Mesodermal cell (in vitro differentiated cells): Measurements from ENCODE around the gene SNPH.
A peak's percentile ranks its signal among the peaks of the same experiment; 100 is the strongest.

Experiments
- H3K27ac ChIP-seq: 2 replicates; pipeline ENCODE4 v1.7.0; 2013; ENCODE audit warnings: mild to moderate bottlenecking, low read depth, low read length, moderate library complexity; ENCODE audit not compliant: severe bottlenecking
- H3K36me3 ChIP-seq: 2 replicates; pipeline ENCODE4 v1.7.1; 2013; ENCODE audit warnings: mild to moderate bottlenecking, low read length, moderate library complexity; ENCODE audit not compliant: control insufficient read depth, insufficient read depth
- H3K4me1 ChIP-seq: one replicate; pipeline ENCODE4 v1.7.1; 2013; ENCODE audit warnings: mild to moderate bottlenecking, low read length; ENCODE audit not compliant: insufficient read depth, control insufficient read depth, poor library complexity, severe bottlenecking
- H3K4me3 ChIP-seq: 2 replicates; pipeline ENCODE4 v1.7.0; 2013; ENCODE audit warnings: low read length, control low read depth, mild to moderate bottlenecking; ENCODE audit not compliant: insufficient read depth, poor library complexity, severe bottlenecking; ENCODE audit errors: extremely low read depth
- H3K9me3 ChIP-seq: 2 replicates; pipeline ENCODE4 v1.7.1; 2013; ENCODE audit warnings: mild to moderate bottlenecking, low read length, moderate library complexity; ENCODE audit not compliant: control insufficient read depth
- WGBS, 2 experiments: methylation state at CpG; one replicate each; pipeline ENCODE4 v1.1.5; 2013; ENCODE audit warnings: missing lambda C conversion rate in 2 of 2; ENCODE audit not compliant: insufficient coverage in 2 of 2; 5-methylcytosine and 5-hydroxymethylcytosine counted together

The SNPH gene

DNA sequence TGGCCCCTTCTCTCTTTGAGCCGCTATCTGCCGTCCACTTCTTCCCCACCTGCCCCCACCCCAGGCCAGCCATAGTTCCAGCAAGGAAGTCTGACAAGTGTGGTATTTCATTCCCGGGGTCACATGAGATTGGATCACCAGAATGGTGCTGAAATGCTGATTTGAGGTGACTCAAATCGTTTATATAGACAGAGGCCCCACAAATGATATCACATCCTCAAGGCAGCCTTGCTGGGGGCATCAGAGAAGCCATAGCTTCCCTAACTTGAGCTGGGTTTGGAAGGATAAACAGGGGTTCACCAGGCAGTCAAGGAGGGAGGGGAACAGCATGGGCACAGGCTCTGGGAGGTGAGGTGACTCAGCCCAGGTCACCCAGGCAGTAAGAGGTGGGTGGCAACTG, 53.0 kb downstream of the SNPH start:
- Histone ChIP-seq H3K9me3 (no peaks in the 10 kb centered on the region), H3K4me3 (no peak overlapping the region), H3K4me1 (peaks cover 11% of the 10 kb centered on the region), H3K27ac (no peak overlapping the region), H3K36me3 (no peaks in the 10 kb centered on the region)
- 70% methylated on average over 2 of the region's 4 CpGs; no CpG with 5 or more reads in 1 of the 2 experiments for WGBS, 2 experiments

DNA sequence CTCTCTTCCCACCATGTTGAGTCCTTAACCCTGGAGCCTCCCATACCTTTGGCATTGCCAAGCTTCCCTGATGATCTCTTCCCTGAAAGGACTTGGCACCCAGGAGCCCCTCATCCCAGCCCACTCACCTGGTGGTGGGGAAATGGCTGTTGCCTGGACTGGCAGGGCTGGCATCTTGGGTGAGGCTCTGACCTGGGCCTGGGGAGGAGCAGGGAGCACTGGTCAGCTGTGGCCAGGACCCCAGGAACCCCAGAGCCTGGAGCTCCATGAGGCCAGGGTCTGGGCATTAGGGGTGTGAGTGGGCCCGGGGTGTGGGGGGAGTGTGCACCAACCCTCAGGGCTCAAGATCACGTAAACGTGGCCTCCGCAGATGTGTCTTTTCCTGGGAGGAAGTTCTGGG, 53.4 kb downstream of the SNPH start:
- WGBS, 2 experiments: 94% methylated on average over 3 of the region's 4 CpGs; no CpG with 5 or more reads in 1 of the 2 experiments
- Histone ChIP-seq H3K4me1 (peaks cover 11% of the 10 kb centered on the region), H3K9me3 (no peaks in the 10 kb centered on the region), H3K4me3 (no peak overlapping the region), H3K36me3 (no peaks in the 10 kb centered on the region), H3K27ac (no peak overlapping the region)

DNA sequence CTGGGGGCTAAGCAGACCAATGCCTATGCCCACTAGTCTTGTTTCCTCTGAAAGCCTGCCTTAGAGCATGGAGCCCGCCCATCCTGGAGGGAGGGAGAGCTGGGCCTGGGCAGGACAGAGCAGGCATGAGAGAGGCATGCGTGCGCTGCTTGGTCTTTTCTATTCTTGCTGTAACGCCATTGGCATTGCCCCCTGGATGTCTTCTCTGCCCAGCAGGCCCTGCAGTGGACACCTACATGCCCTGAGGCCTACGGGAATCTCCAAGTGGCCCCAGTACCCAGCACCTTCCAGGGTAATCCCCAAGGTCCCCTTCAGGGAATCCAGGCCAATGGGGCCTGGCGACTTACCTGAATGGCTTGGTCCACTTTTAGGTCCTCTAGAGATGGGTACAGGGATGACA, 53.9 kb downstream of the SNPH start:
- Histone ChIP-seq H3K4me1 (peaks cover 11% of the 10 kb centered on the region), H3K9me3 (no peaks in the 10 kb centered on the region), H3K27ac (no peak overlapping the region), H3K4me3 (no peak overlapping the region), H3K36me3 (no peaks in the 10 kb centered on the region)
- 85 to 87% methylated on average over 5 to 6 of the region's 6 CpGs for WGBS, 2 experiments

DNA sequence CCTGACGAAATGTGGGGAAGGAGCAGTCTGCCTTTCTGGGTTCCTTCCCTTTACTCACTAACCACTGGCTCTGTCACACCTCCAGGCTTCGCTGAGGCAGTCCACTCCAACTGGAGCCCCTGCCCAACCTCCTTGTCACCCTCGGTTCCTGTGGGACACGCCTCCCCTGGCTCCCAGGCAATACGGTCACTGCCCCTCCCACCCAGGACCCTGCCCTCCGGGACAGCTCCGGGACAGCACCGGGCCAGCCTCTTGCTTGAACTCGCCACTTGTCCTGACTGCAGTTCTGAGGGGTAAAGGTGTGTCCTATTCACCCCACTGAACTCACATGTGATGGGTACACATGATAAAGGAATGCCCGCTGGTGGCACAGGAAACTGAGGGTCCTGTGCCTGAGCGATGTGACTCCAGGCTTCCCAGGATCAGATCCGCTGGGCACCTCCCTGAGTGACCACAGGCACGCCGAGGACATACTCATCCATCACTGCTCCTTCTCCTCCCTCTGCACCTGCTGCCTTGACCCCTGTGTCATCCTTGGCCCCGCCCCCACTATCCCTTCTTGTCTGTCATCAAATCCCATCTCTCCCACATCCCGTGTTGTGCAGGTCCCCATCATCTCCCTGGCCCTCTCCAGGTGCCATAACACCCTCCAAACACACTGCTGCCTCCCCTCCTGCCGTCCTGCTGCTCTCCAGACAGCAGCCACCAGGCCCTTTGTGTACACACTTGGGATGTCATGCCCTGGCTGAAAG, 55.0 kb downstream of the SNPH start:
- WGBS, 2 experiments: 83 to 84% methylated on average over 11 to 16 of the region's 17 CpGs
- H3K4me3 ChIP-seq: no peak overlapping the region
- H3K4me1 ChIP-seq: peaks cover 12% of the 10 kb centered on the region
- no peaks in the 10 kb centered on the region for H3K9me3 ChIP-seq
- no peak overlapping the region for H3K27ac ChIP-seq
- no peaks in the 10 kb centered on the region for H3K36me3 ChIP-seq

DNA sequence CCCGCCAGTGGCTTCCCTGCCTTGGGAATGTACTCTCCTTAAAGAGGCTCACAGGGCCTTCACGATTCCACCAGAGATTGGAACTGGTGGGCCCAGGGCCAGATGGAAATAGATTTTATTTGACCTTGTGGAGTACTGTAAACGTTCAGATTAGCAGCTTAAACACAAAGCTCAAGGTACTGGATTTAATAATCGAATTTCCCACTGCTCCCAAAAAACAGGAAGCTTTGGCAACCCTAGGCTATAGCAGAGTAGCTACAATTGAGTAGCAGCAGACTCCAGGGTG, 55.5 kb downstream of the SNPH start:
- Histone ChIP-seq H3K36me3 (no peaks in the 10 kb centered on the region), H3K27ac (no peak overlapping the region), H3K4me1 (peaks cover 17% of the 10 kb centered on the region), H3K9me3 (no peaks in the 10 kb centered on the region), H3K4me3 (no peak overlapping the region)
- 83 to 89% methylated on average over 3 to 4 of the region's 4 CpGs for WGBS, 2 experiments

- Histone ChIP-seq H3K9me3 (no peaks in the 10 kb centered on the region), H3K4me3 (no peak overlapping the region), H3K36me3 (no peaks in the 10 kb centered on the region), H3K4me1 (peaks cover 26% of the 10 kb centered on the region), H3K27ac (peak overlapping the region; percentile 57)
- WGBS, 2 experiments: 89 to 100% methylated on average over 4 to 10 of the region's 11 CpGs
Measured at GRCh38 chr20:1322511-1323245, 56.6 kb downstream of the SNPH start.

- H3K36me3 ChIP-seq: no peaks in the 10 kb centered on the region
- H3K4me3 ChIP-seq: no peak overlapping the region
- peak overlapping the region; percentile 57 for H3K27ac ChIP-seq
- 88 to 89% methylated on average over 3 of the region's 6 CpGs for WGBS, 2 experiments
- H3K9me3 ChIP-seq: no peaks in the 10 kb centered on the region
- peaks cover 31% of the 10 kb centered on the region for H3K4me1 ChIP-seq
Measured at GRCh38 chr20:1323256-1323655, 57.2 kb downstream of the SNPH start.

GRCh38 chr20:1323830-1324597, 57.9 kb downstream of the SNPH start:
- 79 to 93% methylated on average over 6 to 7 of the region's 12 CpGs for WGBS, 2 experiments
- no peak overlapping the region for H3K27ac ChIP-seq
- no peak overlapping the region for H3K4me3 ChIP-seq

GRCh38 chr20:1324598-1325172, 58.6 kb downstream of the SNPH start:
- Histone ChIP-seq H3K9me3 (no peaks in the 10 kb centered on the region), H3K4me3 (peak overlapping the region; percentile 93), H3K4me1 (peaks cover 35% of the 10 kb centered on the region), H3K36me3 (peaks cover 12% of the 10 kb centered on the region), H3K27ac (peak overlapping the region; percentile 99)
- WGBS, 2 experiments: 16 to 50% methylated on average over 8 to 15 of the region's 15 CpGs

More at GRCh38 chr20:1323830-1324597, 57.9 kb downstream of the SNPH start:
- Histone ChIP-seq H3K36me3 (peaks cover 7% of the 10 kb centered on the region), H3K9me3 (no peaks in the 10 kb centered on the region), H3K4me1 (peaks cover 35% of the 10 kb centered on the region)

- H3K27ac ChIP-seq: peak overlapping the region; percentile 99
- WGBS, 2 experiments: 1 to 2% methylated on average over 45 to 48 of the region's 56 CpGs
- H3K36me3 ChIP-seq: peaks cover 15% of the 10 kb centered on the region
- peak overlapping the region; percentile 93 for H3K4me3 ChIP-seq
- no peaks in the 10 kb centered on the region for H3K9me3 ChIP-seq
- peaks cover 35% of the 10 kb centered on the region for H3K4me1 ChIP-seq
Measured at GRCh38 chr20:1325173-1326030, 59.3 kb downstream of the SNPH start.
